ENCODE measurements around the gene CD300LB.

Gene CD300LB

DNA sequence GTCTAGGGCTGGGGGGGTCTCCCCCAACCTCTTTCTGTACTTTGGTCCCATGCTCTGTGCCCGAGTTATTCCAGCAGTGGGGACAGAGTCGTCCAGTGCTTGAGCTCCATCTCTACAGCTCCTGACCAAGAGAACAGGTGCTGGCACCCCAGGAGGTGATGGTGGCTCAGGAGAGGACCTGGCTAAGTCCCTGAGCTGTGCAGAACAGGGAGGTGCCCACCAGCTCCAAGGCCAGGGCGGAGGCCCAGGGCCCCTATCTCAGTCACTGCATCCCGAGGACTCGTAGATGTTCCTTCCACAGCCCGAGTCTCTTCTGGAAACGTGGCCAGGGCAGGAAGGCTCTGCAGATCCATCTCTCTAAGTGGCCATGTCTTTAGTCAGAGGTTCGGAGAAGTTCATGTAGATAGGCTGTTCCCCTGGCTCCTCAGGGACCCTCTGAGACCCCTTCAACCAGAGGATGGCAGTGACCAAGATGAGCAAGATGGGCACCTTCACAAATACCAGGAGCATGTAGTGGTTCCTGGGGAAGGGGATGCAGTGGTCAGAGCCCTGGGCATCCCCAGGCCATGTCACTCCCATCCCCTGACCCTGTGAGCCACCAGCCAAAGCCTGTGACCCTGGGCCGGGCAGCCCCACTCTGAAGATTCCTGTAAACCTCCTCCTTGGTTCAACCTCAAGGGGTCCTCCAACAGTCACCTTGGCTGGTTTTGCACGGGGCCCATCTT, 8.7 kb downstream of the CD300LB start:
- no peaks in the 10 kb centered on the region for H3K27me3 ChIP-seq (ENCODE audit: insufficient read depth, low read length, poor library complexity, severe bottlenecking)
- no peak overlapping the region for H3K4me2 ChIP-seq (ENCODE audit: low read depth, low read length, poor library complexity, severe bottlenecking)
- no peaks in the 10 kb centered on the region for H3K9me3 ChIP-seq (ENCODE audit: insufficient read depth, low read depth, low read length)
- H2AFZ ChIP-seq (ENCODE audit: low read length): no peak overlapping the region
- H3F3A ChIP-seq (ENCODE audit: low read depth): no peaks in the 10 kb centered on the region
- no peaks in the 10 kb centered on the region for H3K36me3 ChIP-seq (ENCODE audit: insufficient read depth, low read length)
- TF ChIP-seq EZH2phosphoT487 (IDR thresholded peaks at IDR 0.05; ENCODE audit: borderline replicate concordance): no peak
- TF ChIP-seq, protein P1, sequence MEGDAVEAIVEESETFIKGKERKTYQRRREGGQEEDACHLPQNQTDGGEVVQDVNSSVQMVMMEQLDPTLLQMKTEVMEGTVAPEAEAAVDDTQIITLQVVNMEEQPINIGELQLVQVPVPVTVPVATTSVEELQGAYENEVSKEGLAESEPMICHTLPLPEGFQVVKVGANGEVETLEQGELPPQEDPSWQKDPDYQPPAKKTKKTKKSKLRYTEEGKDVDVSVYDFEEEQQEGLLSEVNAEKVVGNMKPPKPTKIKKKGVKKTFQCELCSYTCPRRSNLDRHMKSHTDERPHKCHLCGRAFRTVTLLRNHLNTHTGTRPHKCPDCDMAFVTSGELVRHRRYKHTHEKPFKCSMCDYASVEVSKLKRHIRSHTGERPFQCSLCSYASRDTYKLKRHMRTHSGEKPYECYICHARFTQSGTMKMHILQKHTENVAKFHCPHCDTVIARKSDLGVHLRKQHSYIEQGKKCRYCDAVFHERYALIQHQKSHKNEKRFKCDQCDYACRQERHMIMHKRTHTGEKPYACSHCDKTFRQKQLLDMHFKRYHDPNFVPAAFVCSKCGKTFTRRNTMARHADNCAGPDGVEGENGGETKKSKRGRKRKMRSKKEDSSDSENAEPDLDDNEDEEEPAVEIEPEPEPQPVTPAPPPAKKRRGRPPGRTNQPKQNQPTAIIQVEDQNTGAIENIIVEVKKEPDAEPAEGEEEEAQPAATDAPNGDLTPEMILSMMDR (conservative IDR thresholded peaks at IDR 0.05; ENCODE audit: low read length): no peak
- H3K4me1 ChIP-seq (ENCODE audit: insufficient read depth, low read length, poor library complexity, severe bottlenecking): no peaks in the 10 kb centered on the region
- no peak overlapping the region for H3K9ac ChIP-seq (ENCODE audit: low read depth, low read length, poor library complexity, severe bottlenecking)
- H3K9me2 ChIP-seq (replicated peaks; ENCODE audit: low read depth, low read length): no peaks in the 10 kb centered on the region
- H4K20me1 ChIP-seq (ENCODE audit: insufficient read depth, low read length, poor library complexity, severe bottlenecking): no peaks in the 10 kb centered on the region
- H3K4me3 ChIP-seq (ENCODE audit: low read length, poor library complexity, severe bottlenecking): no peak overlapping the region
- no peaks in the 10 kb centered on the region for H3K79me2 ChIP-seq (ENCODE audit: insufficient read depth, low read length)

DNA sequence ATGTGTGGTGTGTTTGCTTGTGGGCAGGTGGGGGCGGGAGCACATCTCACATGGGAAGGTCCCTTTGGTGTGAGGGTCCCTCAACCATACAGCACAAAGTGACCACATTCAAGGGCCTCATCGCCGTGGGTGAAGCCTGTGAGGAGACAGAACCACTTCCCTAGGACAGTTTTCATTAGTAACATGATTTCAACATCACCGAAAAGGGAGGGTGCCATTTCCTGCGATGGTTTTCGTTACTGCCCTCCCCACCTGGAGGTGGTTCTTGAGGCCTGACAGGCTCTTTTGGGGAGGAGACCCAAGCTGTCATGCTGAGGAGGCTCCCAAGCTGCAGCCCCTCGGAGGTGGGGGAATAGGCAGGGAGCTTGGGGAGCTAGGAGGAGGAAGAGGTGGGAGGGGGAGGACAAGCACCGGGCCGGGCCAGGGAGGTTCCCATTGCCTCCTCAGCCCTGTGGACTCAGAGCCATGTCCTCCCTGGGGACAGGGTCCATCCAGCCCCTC, 9.5 kb downstream of the CD300LB start:
- Histone ChIP-seq H3K4me2 (ENCODE audit: low read depth, low read length, poor library complexity, severe bottlenecking) (no peak overlapping the region), H3K9me3 (ENCODE audit: insufficient read depth, low read depth, low read length) (no peaks in the 10 kb centered on the region), H3K79me2 (ENCODE audit: insufficient read depth, low read length) (no peaks in the 10 kb centered on the region), H3K9ac (ENCODE audit: low read depth, low read length, poor library complexity, severe bottlenecking) (no peak overlapping the region), H2AFZ (ENCODE audit: low read length) (no peak overlapping the region), H3K4me1 (ENCODE audit: insufficient read depth, low read length, poor library complexity, severe bottlenecking) (no peaks in the 10 kb centered on the region), H3F3A (ENCODE audit: low read depth) (no peaks in the 10 kb centered on the region), H4K20me1 (ENCODE audit: insufficient read depth, low read length, poor library complexity, severe bottlenecking) (no peaks in the 10 kb centered on the region), H3K27me3 (ENCODE audit: insufficient read depth, low read length, poor library complexity, severe bottlenecking) (no peaks in the 10 kb centered on the region), H3K36me3 (ENCODE audit: insufficient read depth, low read length) (no peaks in the 10 kb centered on the region), H3K4me3 (ENCODE audit: low read length, poor library complexity, severe bottlenecking) (no peak overlapping the region), H3K9me2 (replicated peaks; ENCODE audit: low read depth, low read length) (no peaks in the 10 kb centered on the region)
- no peak for TF ChIP-seq EZH2phosphoT487 (IDR thresholded peaks at IDR 0.05; ENCODE audit: borderline replicate concordance)
- TF ChIP-seq, protein P1 (conservative IDR thresholded peaks at IDR 0.05; ENCODE audit: low read length): no peak

DNA sequence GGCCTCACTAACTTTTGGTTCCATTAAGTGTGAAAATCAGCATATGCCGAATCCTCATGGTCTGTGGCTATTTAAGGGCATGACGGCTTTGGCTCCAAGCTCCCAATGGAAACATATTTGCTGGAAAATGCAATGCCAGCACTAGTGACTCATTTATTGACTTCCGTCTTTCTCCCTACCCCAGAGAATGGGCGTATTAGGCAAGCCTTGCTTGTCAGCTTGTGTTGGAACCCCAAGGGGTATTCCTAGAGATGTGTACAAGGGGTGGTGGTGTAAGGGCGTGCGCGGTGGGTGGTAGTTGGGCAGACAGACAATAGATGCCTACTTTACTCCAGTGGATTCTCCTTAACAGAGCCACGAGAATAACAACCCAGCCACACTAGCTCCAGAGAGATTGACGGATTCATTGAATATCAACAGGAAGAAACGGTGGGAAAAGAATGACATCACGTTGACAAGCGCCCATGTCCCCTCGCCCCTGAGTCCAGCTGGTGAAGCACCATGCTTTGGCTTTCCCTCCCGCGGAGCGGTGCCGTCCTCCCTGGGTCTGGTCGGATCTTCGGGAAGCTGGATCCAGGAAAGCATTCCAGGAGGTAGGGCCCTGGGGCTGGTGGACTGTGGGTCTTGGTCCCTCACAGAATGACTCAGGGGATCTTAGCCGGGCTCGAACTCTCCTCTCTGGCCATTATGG, 10.3 kb downstream of the CD300LB start:
- no peak overlapping the region for H2AFZ ChIP-seq (ENCODE audit: low read length)
- H3K9me2 ChIP-seq (replicated peaks; ENCODE audit: low read depth, low read length): no peaks in the 10 kb centered on the region
- H3K9ac ChIP-seq (ENCODE audit: low read depth, low read length, poor library complexity, severe bottlenecking): no peak overlapping the region
- H3K36me3 ChIP-seq (ENCODE audit: insufficient read depth, low read length): no peaks in the 10 kb centered on the region
- H3K79me2 ChIP-seq (ENCODE audit: insufficient read depth, low read length): no peaks in the 10 kb centered on the region
- no peak overlapping the region for H3K4me3 ChIP-seq (ENCODE audit: low read length, poor library complexity, severe bottlenecking)
- TF ChIP-seq, protein P1 (conservative IDR thresholded peaks at IDR 0.05; ENCODE audit: low read length): no peak
- TF ChIP-seq EZH2phosphoT487 (IDR thresholded peaks at IDR 0.05; ENCODE audit: borderline replicate concordance): no peak
- no peak overlapping the region for H3K4me2 ChIP-seq (ENCODE audit: low read depth, low read length, poor library complexity, severe bottlenecking)
- no peaks in the 10 kb centered on the region for H3K4me1 ChIP-seq (ENCODE audit: insufficient read depth, low read length, poor library complexity, severe bottlenecking)
- no peaks in the 10 kb centered on the region for H4K20me1 ChIP-seq (ENCODE audit: insufficient read depth, low read length, poor library complexity, severe bottlenecking)
- no peaks in the 10 kb centered on the region for H3F3A ChIP-seq (ENCODE audit: low read depth)
- H3K27me3 ChIP-seq (ENCODE audit: insufficient read depth, low read length, poor library complexity, severe bottlenecking): no peaks in the 10 kb centered on the region
- no peaks in the 10 kb centered on the region for H3K9me3 ChIP-seq (ENCODE audit: insufficient read depth, low read depth, low read length)
